ENCODE results near the gene FBXW2.
A peak's percentile ranks its signal among the peaks of the same experiment; 100 is the strongest.

The FBXW2 gene

DNA sequence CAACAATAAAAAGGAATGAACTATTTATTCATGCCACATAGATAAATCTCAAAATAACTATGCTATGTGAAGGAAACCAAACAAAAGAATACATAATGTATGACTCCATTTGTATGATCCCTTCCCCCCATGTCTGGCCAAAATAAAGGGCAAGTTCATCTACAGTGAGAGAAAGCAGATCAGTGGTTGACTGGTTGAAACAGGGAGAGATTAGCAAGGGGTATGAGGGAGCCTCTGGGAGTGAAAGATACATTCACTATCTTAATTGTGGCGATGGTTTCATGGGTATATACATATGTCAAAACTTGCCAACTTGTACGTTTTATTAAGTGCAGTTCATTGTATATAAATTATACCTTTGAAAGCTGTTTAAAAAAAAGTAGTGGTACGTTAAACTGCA lies 44.7 kb upstream of the FBXW2 start:
- H2BK12ac ChIP-seq (ENCODE audit: low read length), result no peak overlapping the region
- no peak overlapping the region for H2BK15ac ChIP-seq (ENCODE audit: low read length)
- no peak overlapping the region for H3K4me2 ChIP-seq (ENCODE audit: insufficient read depth, low read length, poor library complexity, severe bottlenecking)
- H3K23ac ChIP-seq (ENCODE audit: low read depth, low read length, poor library complexity), result no peak overlapping the region
- no peaks in the 10 kb centered on the region for H3K27me3 ChIP-seq (ENCODE audit: control insufficient read depth in 3 of 3, insufficient read depth in 3 of 3, low read depth in 1 of 3, low read length in 3 of 3)
- no peak overlapping the region for H2AK5ac ChIP-seq (ENCODE audit: low read depth, low read length)
- no peak overlapping the region for H3K4ac ChIP-seq (ENCODE audit: low read length)
- H3K18ac ChIP-seq (ENCODE audit: low read length), result no peak overlapping the region
- H3K4me3 ChIP-seq (ENCODE audit: low read length in 2 of 2), result no peak overlapping the region
- H2BK5ac ChIP-seq (ENCODE audit: low read length), result no peak overlapping the region
- H3K4me1 ChIP-seq (ENCODE audit: control insufficient read depth in 2 of 2, insufficient read depth in 1 of 2, low read depth in 1 of 2, low read length in 2 of 2), result peaks cover 0 to 2% of the 10 kb centered on the region in 2 donors
- no peak overlapping the region for H4K8ac ChIP-seq (ENCODE audit: low read depth, low read length)
- no peak overlapping the region for H4K91ac ChIP-seq (ENCODE audit: low read depth, low read length, poor library complexity)
- no CpG with 5 or more reads among the region's 3 CpGs for WGBS, 2 donors (ENCODE audit: extremely low coverage in 2 of 2, insufficient read length in 2 of 2, insufficient replicate concordance in 1 of 2)
- no peak overlapping the region for H3K9ac ChIP-seq (ENCODE audit: low read depth, low read length, poor library complexity)
- H3K14ac ChIP-seq (ENCODE audit: low read length), result no peak overlapping the region
- H3K9me3 ChIP-seq (replicated peaks in 1 of 2; ENCODE audit: control insufficient read depth in 2 of 2, insufficient read depth in 1 of 2, low read depth in 1 of 2, low read length in 2 of 2), result no peaks in the 10 kb centered on the region
- H3K27ac ChIP-seq (replicated peaks; ENCODE audit: low read length), result no peak overlapping the region
- H3K79me1 ChIP-seq (ENCODE audit: low read depth, low read length), result peaks cover 6% of the 10 kb centered on the region
- peaks cover 0 to 5% of the 10 kb centered on the region in 2 donors for H3K36me3 ChIP-seq (replicated peaks in 1 of 2; ENCODE audit: control insufficient read depth in 2 of 2, insufficient read depth in 2 of 2, low read length in 2 of 2)
- DNase-seq (ENCODE audit: low spot score), result no peak
- H2AFZ ChIP-seq (ENCODE audit: low read length), result no peak overlapping the region
- no peak overlapping the region for H2BK120ac ChIP-seq (ENCODE audit: low read depth, low read length)

DNA sequence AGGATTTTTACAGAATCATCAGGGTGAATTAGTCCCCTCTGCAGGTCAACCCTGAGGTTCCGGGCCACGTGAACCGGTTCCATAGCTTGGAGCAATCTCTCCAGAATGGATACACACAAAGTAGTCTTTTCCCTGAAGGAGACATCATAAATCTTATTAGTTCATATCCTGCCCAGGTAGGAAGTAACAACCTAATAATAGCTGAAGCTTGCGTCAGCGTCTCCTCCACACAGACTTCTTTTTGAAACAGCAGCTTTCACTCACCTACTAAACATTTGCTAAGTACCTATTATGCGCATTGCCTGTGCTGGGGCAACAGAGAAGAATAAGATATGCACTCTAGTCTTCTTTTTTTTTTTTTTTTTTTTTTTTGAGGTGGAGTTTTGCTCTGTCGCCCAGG lies 40.1 kb upstream of the FBXW2 start:
- no peak overlapping the region for H3K4ac ChIP-seq (ENCODE audit: low read length)
- no peak overlapping the region for H3K23ac ChIP-seq (ENCODE audit: low read depth, low read length, poor library complexity)
- H3K4me1 ChIP-seq (ENCODE audit: control insufficient read depth in 2 of 2, insufficient read depth in 1 of 2, low read depth in 1 of 2, low read length in 2 of 2), result no peaks in the 10 kb centered on the region
- H3K27ac ChIP-seq (replicated peaks; ENCODE audit: low read length), result no peak overlapping the region
- no peak overlapping the region for H2BK15ac ChIP-seq (ENCODE audit: low read length)
- H2AFZ ChIP-seq (ENCODE audit: low read length), result no peak overlapping the region
- H2BK5ac ChIP-seq (ENCODE audit: low read length), result no peak overlapping the region
- H3K18ac ChIP-seq (ENCODE audit: low read length), result no peak overlapping the region
- H3K14ac ChIP-seq (ENCODE audit: low read length), result no peak overlapping the region
- peaks cover 0 to 15% of the 10 kb centered on the region in 2 donors for H3K36me3 ChIP-seq (replicated peaks in 1 of 2; ENCODE audit: control insufficient read depth in 2 of 2, insufficient read depth in 2 of 2, low read length in 2 of 2)
- no peak for DNase-seq (ENCODE audit: low spot score)
- H2AK5ac ChIP-seq (ENCODE audit: low read depth, low read length), result no peak overlapping the region
- H2BK120ac ChIP-seq (ENCODE audit: low read depth, low read length), result no peak overlapping the region
- H4K91ac ChIP-seq (ENCODE audit: low read depth, low read length, poor library complexity), result no peak overlapping the region
- no peak overlapping the region for H3K9ac ChIP-seq (ENCODE audit: low read depth, low read length, poor library complexity)
- no peak overlapping the region for H3K4me3 ChIP-seq (ENCODE audit: low read length in 2 of 2)
- H3K79me1 ChIP-seq (ENCODE audit: low read depth, low read length), result peaks cover 2% of the 10 kb centered on the region
- H3K9me3 ChIP-seq (replicated peaks in 1 of 2; ENCODE audit: control insufficient read depth in 2 of 2, insufficient read depth in 1 of 2, low read depth in 1 of 2, low read length in 2 of 2), result no peaks in the 10 kb centered on the region
- H2BK12ac ChIP-seq (ENCODE audit: low read length), result no peak overlapping the region
- H3K4me2 ChIP-seq (ENCODE audit: insufficient read depth, low read length, poor library complexity, severe bottlenecking), result no peak overlapping the region
- no peak overlapping the region for H4K8ac ChIP-seq (ENCODE audit: low read depth, low read length)
- no CpG with 5 or more reads among the region's 7 CpGs for WGBS, 2 donors (ENCODE audit: extremely low coverage in 2 of 2, insufficient read length in 2 of 2, insufficient replicate concordance in 1 of 2)
- peaks cover 0 to 3% (median 0%) of the 10 kb centered on the region in 3 experiments for H3K27me3 ChIP-seq (ENCODE audit: control insufficient read depth in 3 of 3, insufficient read depth in 3 of 3, low read depth in 1 of 3, low read length in 3 of 3)

DNA sequence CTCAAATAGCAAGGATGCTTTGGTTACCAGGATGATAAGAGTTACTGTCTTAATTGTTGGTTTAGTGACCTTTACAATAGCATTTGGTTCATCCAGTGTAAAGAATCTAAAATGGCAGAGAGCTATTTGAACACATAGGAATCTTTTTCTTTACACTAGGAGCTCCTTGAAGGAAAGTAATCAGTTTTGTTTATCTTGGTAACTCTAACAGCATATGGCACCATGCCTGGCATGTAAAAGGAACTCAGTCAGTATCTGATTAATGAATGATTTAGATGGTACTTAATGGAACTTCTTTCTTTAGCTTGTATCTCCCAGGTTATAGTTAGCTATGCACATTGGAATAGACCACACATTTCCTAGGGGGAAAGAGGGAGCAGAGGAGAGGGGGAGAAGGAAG lies 39.6 kb upstream of the FBXW2 start:
- no peak overlapping the region for H3K4me2 ChIP-seq (ENCODE audit: insufficient read depth, low read length, poor library complexity, severe bottlenecking)
- H3K36me3 ChIP-seq (replicated peaks in 1 of 2; ENCODE audit: control insufficient read depth in 2 of 2, insufficient read depth in 2 of 2, low read length in 2 of 2), result peaks cover 0 to 15% of the 10 kb centered on the region in 2 donors
- no peak overlapping the region for H2BK12ac ChIP-seq (ENCODE audit: low read length)
- no peak overlapping the region for H4K8ac ChIP-seq (ENCODE audit: low read depth, low read length)
- no peak for DNase-seq (ENCODE audit: low spot score)
- H3K27ac ChIP-seq (replicated peaks; ENCODE audit: low read length), result no peak overlapping the region
- no peak overlapping the region for H3K14ac ChIP-seq (ENCODE audit: low read length)
- no peak overlapping the region for H2BK15ac ChIP-seq (ENCODE audit: low read length)
- H3K18ac ChIP-seq (ENCODE audit: low read length), result no peak overlapping the region
- H3K9me3 ChIP-seq (replicated peaks in 1 of 2; ENCODE audit: control insufficient read depth in 2 of 2, insufficient read depth in 1 of 2, low read depth in 1 of 2, low read length in 2 of 2), result no peaks in the 10 kb centered on the region
- no peak overlapping the region for H3K4me3 ChIP-seq (ENCODE audit: low read length in 2 of 2)
- H2BK5ac ChIP-seq (ENCODE audit: low read length), result no peak overlapping the region
- H2AFZ ChIP-seq (ENCODE audit: low read length), result no peak overlapping the region
- H4K91ac ChIP-seq (ENCODE audit: low read depth, low read length, poor library complexity), result no peak overlapping the region
- H2AK5ac ChIP-seq (ENCODE audit: low read depth, low read length), result no peak overlapping the region
- H3K9ac ChIP-seq (ENCODE audit: low read depth, low read length, poor library complexity), result no peak overlapping the region
- no peaks in the 10 kb centered on the region for H3K4me1 ChIP-seq (ENCODE audit: control insufficient read depth in 2 of 2, insufficient read depth in 1 of 2, low read depth in 1 of 2, low read length in 2 of 2)
- H3K23ac ChIP-seq (ENCODE audit: low read depth, low read length, poor library complexity), result no peak overlapping the region
- peaks cover 2% of the 10 kb centered on the region for H3K79me1 ChIP-seq (ENCODE audit: low read depth, low read length)
- no peak overlapping the region for H2BK120ac ChIP-seq (ENCODE audit: low read depth, low read length)
- no peak overlapping the region for H3K4ac ChIP-seq (ENCODE audit: low read length)
- H3K27me3 ChIP-seq (ENCODE audit: control insufficient read depth in 3 of 3, insufficient read depth in 3 of 3, low read depth in 1 of 3, low read length in 3 of 3), result peaks cover 0 to 3% (median 0%) of the 10 kb centered on the region in 3 experiments

DNA sequence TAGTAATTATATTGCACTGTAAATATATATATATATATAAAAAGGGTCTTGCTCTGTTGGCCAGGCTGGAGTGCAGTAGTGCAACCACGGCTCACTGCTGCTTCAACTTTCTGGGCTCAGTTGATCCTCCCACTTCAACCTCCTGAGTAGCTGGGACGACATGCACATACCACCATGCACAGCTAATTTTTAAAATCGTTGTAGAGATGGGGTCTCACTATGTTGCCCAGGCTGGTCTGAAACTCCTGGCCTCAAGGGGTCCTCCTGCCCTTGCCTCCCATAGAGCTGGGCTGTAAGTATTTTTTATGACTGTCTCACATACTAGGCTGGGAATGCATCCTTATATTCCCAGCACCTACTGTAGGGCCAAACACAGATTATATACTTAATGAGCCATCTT lies 37.6 kb upstream of the FBXW2 start:
- H3K9ac ChIP-seq (ENCODE audit: low read depth, low read length, poor library complexity), result peak overlapping the region; percentile 44
- H3K4me2 ChIP-seq (ENCODE audit: insufficient read depth, low read length, poor library complexity, severe bottlenecking), result no peak overlapping the region
- no peak overlapping the region for H3K14ac ChIP-seq (ENCODE audit: low read length)
- H3K4me1 ChIP-seq (ENCODE audit: control insufficient read depth in 2 of 2, insufficient read depth in 1 of 2, low read depth in 1 of 2, low read length in 2 of 2), result no peaks in the 10 kb centered on the region
- no CpG with 5 or more reads among the region's 3 CpGs for WGBS, 2 donors (ENCODE audit: extremely low coverage in 2 of 2, insufficient read length in 2 of 2, insufficient replicate concordance in 1 of 2)
- H2BK12ac ChIP-seq (ENCODE audit: low read length), result no peak overlapping the region
- H3K27me3 ChIP-seq (ENCODE audit: control insufficient read depth in 3 of 3, insufficient read depth in 3 of 3, low read depth in 1 of 3, low read length in 3 of 3), result peaks cover 0 to 3% (median 0%) of the 10 kb centered on the region in 3 experiments
- no peak overlapping the region for H2BK15ac ChIP-seq (ENCODE audit: low read length)
- no peak overlapping the region for H4K91ac ChIP-seq (ENCODE audit: low read depth, low read length, poor library complexity)
- H3K9me3 ChIP-seq (replicated peaks in 1 of 2; ENCODE audit: control insufficient read depth in 2 of 2, insufficient read depth in 1 of 2, low read depth in 1 of 2, low read length in 2 of 2), result no peaks in the 10 kb centered on the region
- DNase-seq (ENCODE audit: low spot score), result no peak
- no peak overlapping the region for H3K23ac ChIP-seq (ENCODE audit: low read depth, low read length, poor library complexity)
- H3K4me3 ChIP-seq (ENCODE audit: low read length in 2 of 2), result no peak overlapping the region
- H3K18ac ChIP-seq (ENCODE audit: low read length), result no peak overlapping the region
- no peak overlapping the region for H2AK5ac ChIP-seq (ENCODE audit: low read depth, low read length)
- H2BK5ac ChIP-seq (ENCODE audit: low read length), result no peak overlapping the region
- H3K36me3 ChIP-seq (replicated peaks in 1 of 2; ENCODE audit: control insufficient read depth in 2 of 2, insufficient read depth in 2 of 2, low read length in 2 of 2), result peaks cover 0 to 18% of the 10 kb centered on the region in 2 donors
- no peak overlapping the region for H3K27ac ChIP-seq (replicated peaks; ENCODE audit: low read length)
- no peak overlapping the region for H2BK120ac ChIP-seq (ENCODE audit: low read depth, low read length)
- no peaks in the 10 kb centered on the region for H3K79me1 ChIP-seq (ENCODE audit: low read depth, low read length)
- no peak overlapping the region for H4K8ac ChIP-seq (ENCODE audit: low read depth, low read length)
- no peak overlapping the region for H2AFZ ChIP-seq (ENCODE audit: low read length)
- H3K4ac ChIP-seq (ENCODE audit: low read length), result no peak overlapping the region
